DMS153 (cell line): Measurements from ENCODE around the gene COMMD1.

Source experiments
- DNase-seq: peaks from one replicate; lab custom pipeline; 2025; lab: John Stamatoyannopoulos, UW

COMMD1 gene

DNA sequence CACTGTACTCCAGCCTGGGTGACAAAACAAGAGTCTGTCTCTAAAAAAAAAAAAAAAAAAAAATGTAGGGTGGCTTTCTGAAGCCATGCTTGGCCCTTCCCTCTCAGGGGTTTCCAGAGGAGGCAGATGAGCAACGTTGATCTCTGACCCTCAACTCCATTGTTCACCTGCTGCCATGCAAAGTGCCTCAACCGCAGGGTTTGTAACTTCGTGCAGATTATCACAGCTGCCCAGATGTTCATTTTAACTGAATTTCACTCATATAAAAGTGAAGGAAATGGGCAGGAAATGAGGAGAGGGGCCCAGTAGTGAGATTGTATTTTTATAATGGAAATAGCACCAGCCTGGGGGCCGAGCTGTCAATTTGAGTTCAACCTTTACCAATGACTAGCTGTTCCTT is 275.5 kb downstream of the COMMD1 start:
- DNase-seq: no peak

GRCh38 chr2:62181843-62182242 is 276.4 kb downstream of the COMMD1 start:
- DNase-seq: no peak

DNA sequence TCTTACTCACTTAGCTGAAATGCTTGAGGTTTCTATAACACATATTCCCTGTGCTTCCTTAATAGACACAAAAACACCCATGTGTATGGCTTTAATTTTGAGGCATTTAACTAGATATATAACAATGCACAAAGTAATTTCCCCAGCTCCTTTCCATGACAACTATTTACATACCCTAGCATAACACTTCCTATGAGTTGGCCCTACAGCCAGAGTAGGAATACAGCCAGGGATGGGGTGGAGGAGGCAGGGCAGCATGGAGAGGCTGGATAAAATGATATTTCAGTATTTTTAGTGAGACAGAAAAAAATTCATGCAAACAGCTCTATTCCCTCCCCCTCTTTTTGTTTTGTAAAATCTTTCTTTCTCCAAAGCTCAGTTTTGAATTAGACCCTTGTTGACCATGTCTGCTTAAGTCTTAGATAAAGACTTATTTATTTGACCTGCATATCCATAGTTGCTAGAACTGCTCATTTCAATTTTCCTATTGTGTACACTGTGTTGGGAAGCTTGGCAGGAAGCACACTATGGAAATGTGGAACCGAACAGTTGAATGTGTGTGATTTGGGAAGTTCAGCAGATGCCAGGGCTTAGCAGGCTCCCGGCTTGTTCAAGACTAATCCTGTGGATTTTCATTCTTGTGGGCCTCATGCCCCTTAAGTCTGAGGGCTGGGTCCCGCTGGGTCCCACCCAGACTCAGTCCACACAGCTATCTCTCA is 279.2 kb downstream of the COMMD1 start:
- DNase-seq: no peak
